IMR-90 (cell line): ENCODE data around the gene HNF1B. TPM values are rescaled to one million over a fixed set of nuclear protein-coding genes. Genes with fewer than 3 reads are reported as not detected.

Experiments
- ATAC-seq: fragments of 200-7000 bp; cut with Tn5 transposase; 2 replicates; pipeline ENCODE4 v1.9.1; 2020; ENCODE audit warnings: low read depth, mild to moderate bottlenecking, moderate library complexity
- Bru-seq: library from RNA; stranded (reverse); fragments of 400-500 nt; gene quantifications from one replicate; lab custom pipeline; 2021; lab: Mats Ljungman, UMichigan
- BruChase-seq, 2 experiments: library from RNA; stranded (reverse); fragments of 400-500 nt; gene quantifications; one replicate each; lab custom pipeline; 2021; lab: Mats Ljungman, UMichigan
- BruUV-seq: library from RNA; stranded (reverse); fragments of 400-500 nt; replicated peaks from 2 replicates; lab custom pipeline; 2021; lab: Mats Ljungman, UMichigan
- CTCF ChIA-PET: fragments of 300-600 bp; formaldehyde crosslinking; extraction: SDS; loops from one replicate; lab custom pipeline; 2021; ENCODE audit warnings: antibody characterized with exemption; lab: Yijun Ruan, JAX
- POLR2A ChIA-PET: fragments of 300-600 bp; sonication (Branson Sonifier 250); formaldehyde crosslinking; loops from one replicate; lab custom pipeline; 2022; ENCODE audit warnings: antibody characterized with exemption; ENCODE audit not compliant: unreplicated experiment; lab: Charles Lee
- DNase-seq: peaks from one replicate; pipeline ENCODE4 v3.0.0; 2013
- H2AFZ ChIP-seq: replicated peaks from 2 replicates; pipeline ENCODE3; 2013; ENCODE audit warnings: low read length, mild to moderate bottlenecking; ENCODE audit not compliant: poor library complexity
- H2AK5ac ChIP-seq: 2 replicates; pipeline ENCODE4 v1.6.1; 2013; ENCODE audit warnings: low read depth, low read length, inconsistent platforms
- H2AK9ac ChIP-seq: replicated peaks from 2 replicates; pipeline ENCODE3; 2013; ENCODE audit warnings: mild to moderate bottlenecking, low read depth, low read length, moderate library complexity; ENCODE audit not compliant: poor library complexity
- H2BK120ac ChIP-seq: 2 replicates; pipeline ENCODE4 v1.6.1; 2013; ENCODE audit warnings: low read depth, low read length, inconsistent platforms
- H2BK15ac ChIP-seq: 3 replicates; pipeline ENCODE4 v1.6.1; 2013; ENCODE audit warnings: low read depth, low read length, inconsistent platforms
- H2BK20ac ChIP-seq: 2 replicates; pipeline ENCODE4 v1.6.1; 2013; ENCODE audit warnings: low read depth, mild to moderate bottlenecking, inconsistent platforms, low read length, moderate library complexity
- H2BK5ac ChIP-seq: 2 replicates; pipeline ENCODE4 v1.6.1; 2013; ENCODE audit warnings: mild to moderate bottlenecking, low read depth, low read length, inconsistent platforms; ENCODE audit not compliant: poor library complexity, severe bottlenecking
- H3K14ac ChIP-seq: replicated peaks from 2 replicates; pipeline ENCODE4 v1.6.1; 2013; ENCODE audit warnings: low read depth, low read length, inconsistent platforms
- H3K18ac ChIP-seq: 2 replicates; pipeline ENCODE4 v1.6.1; 2013; ENCODE audit warnings: low read depth, low read length, control low read depth
- H3K23ac ChIP-seq: 2 replicates; pipeline ENCODE4 v1.6.1; 2013; ENCODE audit warnings: low read depth, low read length, inconsistent platforms
- H3K27ac ChIP-seq: 2 replicates; pipeline ENCODE4 v1.5.1; 2013; ENCODE audit warnings: mild to moderate bottlenecking, control low read depth, low read length; ENCODE audit not compliant: insufficient read depth
- H3K27me3 ChIP-seq: 2 replicates; pipeline ENCODE4 v1.6.1; 2013; ENCODE audit warnings: low read length; ENCODE audit not compliant: control insufficient read depth, insufficient read depth
- H3K36me3 ChIP-seq: 2 replicates; pipeline ENCODE4 v1.6.1; 2013; ENCODE audit warnings: low read length, mixed read lengths; ENCODE audit not compliant: control insufficient read depth, insufficient read depth
- H3K4ac ChIP-seq: 2 replicates; pipeline ENCODE4 v1.6.1; 2013; ENCODE audit warnings: low read depth, low read length, inconsistent platforms
- H3K4me1 ChIP-seq: 2 replicates; pipeline ENCODE4 v1.6.1; 2013; ENCODE audit warnings: low read length, mixed read lengths; ENCODE audit not compliant: control insufficient read depth, insufficient read depth
- H3K4me2 ChIP-seq: 2 replicates; pipeline ENCODE4 v1.6.1; 2013; ENCODE audit warnings: low read depth, mild to moderate bottlenecking, control low read depth, low read length, moderate library complexity
- H3K4me3 ChIP-seq: 2 replicates; pipeline ENCODE4 v1.5.1; 2013; ENCODE audit warnings: low read depth, mild to moderate bottlenecking, control low read depth, low read length, moderate library complexity; ENCODE audit not compliant: insufficient read depth
- H3K56ac ChIP-seq: 2 replicates; pipeline ENCODE4 v1.6.1; 2013; ENCODE audit warnings: low read length, inconsistent platforms; ENCODE audit not compliant: insufficient read depth; ENCODE audit errors: extremely low read depth
- H3K79me1 ChIP-seq, 2 experiments: 2 replicates each; pipeline ENCODE4 v1.6.1; 2013; ENCODE audit warnings: low read length in 2 of 2, inconsistent platforms in 1 of 2, low read depth in 1 of 2
- H3K9ac ChIP-seq: 2 replicates; pipeline ENCODE4 v1.6.1; 2013; ENCODE audit warnings: low read depth, low read length, control low read depth
- H3K9me1 ChIP-seq: 2 replicates; pipeline ENCODE4 v1.6.1; 2013; ENCODE audit warnings: low read length, inconsistent platforms; ENCODE audit not compliant: insufficient read depth
- H3K9me3 ChIP-seq: 2 replicates; pipeline ENCODE4 v1.6.1; 2013; ENCODE audit warnings: low read length; ENCODE audit not compliant: control insufficient read depth, insufficient read depth
- H4K20me1 ChIP-seq: 2 replicates; pipeline ENCODE4 v1.6.1; 2013; ENCODE audit warnings: low read length, inconsistent platforms; ENCODE audit not compliant: insufficient read depth
- H4K5ac ChIP-seq: 2 replicates; pipeline ENCODE4 v1.6.1; 2013; ENCODE audit warnings: mild to moderate bottlenecking, low read depth, low read length, control low read depth
- H4K8ac ChIP-seq, 2 experiments: 2 replicates each; pipeline ENCODE4 v1.6.1; 2013; ENCODE audit warnings: low read depth in 2 of 2, low read length in 2 of 2, control low read depth in 1 of 2, inconsistent platforms in 1 of 2
- H4K91ac ChIP-seq: 2 replicates; pipeline ENCODE4 v1.6.1; 2013; ENCODE audit warnings: low read depth, low read length, inconsistent platforms; ENCODE audit not compliant: insufficient read depth
- FOS ChIP-seq: fragments of 150-350 bp; IDR thresholded peaks from 2 replicates; pipeline ENCODE4 v1.6.1; 2016; ENCODE audit warnings: low read depth, low read length
- WGBS, 2 experiments: methylation state at CpG; one replicate each; pipeline versions ENCODE4 v1.1.5 to v1.1.7; 2013; ENCODE audit warnings: missing lambda C conversion rate in 2 of 2; ENCODE audit not compliant: insufficient read length in 1 of 2; ENCODE audit errors: extremely low coverage in 2 of 2; 5-methylcytosine and 5-hydroxymethylcytosine counted together
- dilution Hi-C: fragments of 300-500 bp; cut with HindIII; formaldehyde crosslinking; loops from one replicate; pipeline ENCODE4 v1.14.3; 2018; ENCODE audit warnings: low sequenced_read_pairs; ENCODE audit not compliant: unreplicated experiment
- in situ Hi-C: fragments of 300-500 bp; cut with MboI; formaldehyde crosslinking; loops from 3 replicates; pipeline ENCODE4 v1.14.3; 2019; ENCODE audit warnings: low sequenced_read_pairs, inconsistent platforms, mixed read lengths
- intact Hi-C: fragments of 100-400 bp; cut with micrococcal nuclease; formaldehyde crosslinking; loops from 2 replicates; pipeline ENCODE4 v1.10.0; 2022
- long read RNA-seq: library from polyadenylated mRNA; unstranded; transcript quantifications from one replicate; pipeline ENCODE4 v2.0.0, GENCODE V29; 2021; ENCODE audit not compliant: unreplicated experiment
- polyA plus RNA-seq, 3 experiments: library from polyadenylated mRNA; depleted of rRNA; stranded (reverse); fragments of >200 nt; gene quantifications; 2 replicates each; pipeline ENCODE4 v1.2.3, GENCODE V29; 2012; ENCODE audit warnings: low replicate concordance in 1 of 3
- total RNA-seq: library from RNA; depleted of rRNA; stranded (reverse); fragments of >200 nt; gene quantifications from 2 replicates; pipeline ENCODE4 v1.2.3, GENCODE V29; 2012; rRNA removed

The HNF1B gene
- total RNA-seq (not detected in 2 replicates), polyA plus RNA-seq (2012; rRNA removed) (not detected in 2 replicates), Bru-seq, nascent RNA (percentile 2 among the genes with signal in this experiment), BruChase-seq, experiment 1, labeled RNA remaining after a 6-hour chase (percentile 2 among the genes with signal in this experiment), BruChase-seq, experiment 2, labeled RNA remaining after a 2-hour chase (percentile 2 among the genes with signal in this experiment)
- polyA plus RNA-seq (2012; cell fraction: cytosol; rRNA removed): not detected in 2 replicates
- polyA plus RNA-seq (2012; cell fraction: nucleus; rRNA removed; ENCODE audit: low replicate concordance): 0.05 TPM in 1 of 2 replicates, not detected in the other
- long read RNA-seq: 0 reads

- DNase-seq (no peak), ATAC-seq (no peak; the same call in 1 of the 2 replicates)
- no peak within 1 kb of the TSS for H3K4me3 ChIP-seq
- no peak within 1 kb of the TSS for H3K56ac ChIP-seq
- no peak within 1 kb of the TSS for H2BK5ac ChIP-seq
- no peaks in the 10 kb centered on the region for H3K9me1 ChIP-seq
- H2BK15ac ChIP-seq: no peak within 1 kb of the TSS
- H3K9me3 ChIP-seq: peaks cover 13% of the 10 kb centered on the region
- no peak within 1 kb of the TSS for H2BK120ac ChIP-seq
- H4K5ac ChIP-seq: no peak within 1 kb of the TSS
- H4K8ac ChIP-seq: no peak within 1 kb of the TSS
- dilution Hi-C loops (no loop called here), intact Hi-C loops (no loop called here), in situ Hi-C loops (no loop called here)
- no peak within 1 kb of the TSS for H3K23ac ChIP-seq
- H4K91ac ChIP-seq: no peak within 1 kb of the TSS
- 6% methylated on average over 6 of the region's 35 CpGs; no CpG with 5 or more reads in 1 of the 2 experiments for WGBS, 2 experiments
- no peaks in the 10 kb centered on the region for H3K36me3 ChIP-seq
- POLR2A ChIA-PET: no interaction called here
- no peak within 1 kb of the TSS for H2AK5ac ChIP-seq
- no peak within 1 kb of the TSS for H2BK20ac ChIP-seq
- H3K79me1 ChIP-seq: no peaks in the 10 kb centered on the region
- no peak for TF ChIP-seq FOS
- no peaks in the 10 kb centered on the region for H4K20me1 ChIP-seq
- H2AFZ ChIP-seq: peak within 1 kb of the TSS; percentile 37
- no peak within 1 kb of the TSS for H3K4ac ChIP-seq
- peak within 1 kb of the TSS; percentile 19 for H2AK9ac ChIP-seq
- H3K4me1 ChIP-seq: peaks cover 2% of the 10 kb centered on the region; the same call in 1 of the 2 replicates
- no peak within 1 kb of the TSS for H3K18ac ChIP-seq
- BruUV-seq: no TSS peak
- peaks cover 76% of the 10 kb centered on the region for H3K27me3 ChIP-seq
- no peak within 1 kb of the TSS for H3K4me2 ChIP-seq
- CTCF ChIA-PET: interaction anchor here (1.2 kb wide), 1 partner anchor 11 kb away, joined by 3 read pairs; no protein-coding TSS in a partner anchor
- no peak within 1 kb of the TSS for H3K14ac ChIP-seq
- H3K27ac ChIP-seq: no peak within 1 kb of the TSS
- no peak within 1 kb of the TSS for H3K9ac ChIP-seq
Observed at GRCh38 chr17:37744961-37745800, at the start of gene HNF1B. Gene HNF1B, minus strand, starts transcription at chr17:37745059. Its CDS starts 175 bp downstream, at chr17:37744884.
